Common myeloid progenitor, CD34-positive (primary cell): ENCODE data around the gene KIF17. TPM values are rescaled to one million over a fixed set of nuclear protein-coding genes. Genes with fewer than 3 reads are reported as not detected.

ENCODE experiments used
- CTCF ChIA-PET: fragments of 350-600 bp; sonication (Branson Sonifier 250); formaldehyde crosslinking; loops from one replicate; lab custom pipeline; 2021; ENCODE audit warnings: antibody characterized with exemption; lab: Charles Lee
- POLR2A ChIA-PET: fragments of 350-600 bp; sonication (Branson Sonifier 250); formaldehyde crosslinking; loops from one replicate; lab custom pipeline; 2021; ENCODE audit warnings: antibody characterized with exemption; lab: Charles Lee
- DNase-seq, 3 donors: peaks; one replicate each; pipeline versions ENCODE4 v3.0.0 to v3.0.0-alpha.2; 2013
- H3K27ac ChIP-seq, 2 experiments: 1 replicate in 1 of 2; 2 replicates in 1 of 2; pipeline ENCODE4 v1.7.0; 2013; ENCODE audit warnings: inconsistent platforms in 2 of 2, low read length in 2 of 2, mild to moderate bottlenecking in 2 of 2, low read depth in 1 of 2, moderate library complexity in 1 of 2; ENCODE audit not compliant: severe bottlenecking in 2 of 2, insufficient read depth in 1 of 2, poor library complexity in 1 of 2
- H3K27me3 ChIP-seq, 5 experiments: replicated peaks in 2 of 5; 1 replicate in 3 of 5; 2 replicates in 2 of 5; pipeline versions ENCODE4 v1.6.1 to v1.7.0; 2013; ENCODE audit warnings: low read length in 4 of 5, mild to moderate bottlenecking in 2 of 5, moderate library complexity in 2 of 5, inconsistent platforms in 1 of 5; ENCODE audit not compliant: insufficient read depth in 5 of 5, control insufficient read depth in 4 of 5
- H3K36me3 ChIP-seq, 4 experiments: 1 replicate in 2 of 4; 2 replicates in 2 of 4; pipeline versions ENCODE4 v1.6.1 to v1.7.0; 2013; ENCODE audit warnings: low read length in 3 of 4, control low read depth in 1 of 4, mild to moderate bottlenecking in 1 of 4; ENCODE audit not compliant: control insufficient read depth in 4 of 4, insufficient read depth in 4 of 4
- H3K4me1 ChIP-seq, 4 experiments: 1 replicate in 3 of 4; 2 replicates in 1 of 4; pipeline versions ENCODE4 v1.6.1 to v1.7.1; 2013; ENCODE audit warnings: low read length in 3 of 4, mild to moderate bottlenecking in 3 of 4, control low read depth in 1 of 4, inconsistent platforms in 1 of 4, moderate library complexity in 1 of 4; ENCODE audit not compliant: control insufficient read depth in 4 of 4, insufficient read depth in 4 of 4; ENCODE audit errors: control extremely low read depth in 1 of 4
- H3K4me3 ChIP-seq, 7 experiments: 1 replicate in 4 of 7; 2 replicates in 3 of 7; pipeline versions ENCODE4 v1.5.1 to v1.7.0; 2013; ENCODE audit warnings: mild to moderate bottlenecking in 7 of 7, low read length in 6 of 7, moderate library complexity in 6 of 7, inconsistent platforms in 2 of 7, low read depth in 2 of 7, control low read depth in 1 of 7; ENCODE audit not compliant: insufficient read depth in 4 of 7, control insufficient read depth in 1 of 7; ENCODE audit errors: extremely low read depth in 1 of 7
- H3K9me3 ChIP-seq, 5 experiments: 1 replicate in 4 of 5; 2 replicates in 1 of 5; pipeline versions ENCODE4 v1.6.1 to v1.7.1; 2013; ENCODE audit warnings: low read length in 4 of 5, mild to moderate bottlenecking in 2 of 5, inconsistent platforms in 1 of 5, low read depth in 1 of 5, moderate library complexity in 1 of 5; ENCODE audit not compliant: control insufficient read depth in 4 of 5, insufficient read depth in 2 of 5; ENCODE audit errors: control extremely low read depth in 1 of 5
- WGBS: methylation state at CpG from one replicate; pipeline ENCODE4 v1.1.5; 2013; ENCODE audit not compliant: insufficient coverage; 5-methylcytosine and 5-hydroxymethylcytosine counted together
- polyA plus RNA-seq: library from polyadenylated mRNA; unstranded; fragments of 120-200 nt; gene quantifications from one replicate; pipeline ENCODE4 v1.2.1, GENCODE V29; 2013

The KIF17 gene
- 0.48 TPM for polyA plus RNA-seq

DNA sequence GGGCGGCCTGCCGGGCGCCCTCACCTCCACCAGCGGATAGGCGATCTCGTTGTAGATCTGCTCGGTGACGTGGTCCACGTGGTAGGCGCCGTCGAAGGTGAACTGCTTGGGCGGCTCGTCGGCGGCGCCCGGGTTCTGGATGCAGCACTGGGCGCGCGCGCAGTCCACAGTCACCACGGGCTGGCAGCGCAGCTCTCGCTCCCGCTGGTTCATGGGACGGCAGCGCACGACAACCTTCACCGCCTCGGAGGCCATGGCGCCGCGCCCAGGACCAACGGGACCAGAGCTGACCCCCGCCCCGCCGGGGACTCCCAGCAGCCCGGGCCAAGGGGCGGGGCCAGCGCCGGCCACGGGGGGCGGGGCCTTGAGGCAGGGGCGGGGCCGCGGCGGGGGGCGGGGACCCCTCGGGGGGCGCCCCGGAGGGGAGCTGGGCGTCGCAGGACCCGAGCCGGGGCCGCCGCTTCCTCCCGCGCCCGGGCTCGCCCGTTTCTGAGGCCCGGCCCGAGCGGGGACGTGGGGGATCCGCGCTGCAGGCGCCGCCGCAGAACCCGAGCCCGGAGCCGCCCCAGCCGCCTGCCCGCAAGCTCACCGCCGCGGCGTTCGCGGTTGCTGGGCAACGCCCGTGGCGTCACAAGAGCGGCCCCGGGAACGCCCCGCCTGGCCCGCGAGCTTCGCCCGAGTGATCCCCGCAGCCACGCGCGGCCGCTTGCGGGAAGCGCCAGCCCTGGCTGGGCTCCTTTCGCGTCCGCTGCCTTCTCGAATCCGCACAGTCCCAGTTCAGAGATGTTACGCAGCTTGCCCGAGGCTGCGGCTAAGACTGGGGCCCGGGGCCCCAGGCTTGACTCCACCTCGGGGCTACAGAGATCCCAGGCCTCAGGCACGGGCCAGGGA lies at the start of gene KIF17:
TSS of gene KIF17 (minus strand) at position 556 of the 891 bp plus-strand sequence. CDS start at position 255, 301 bp downstream.
- H3K27me3 ChIP-seq = peaks cover 5 to 49% (median 26%) of the 10 kb centered on the region in 5 experiments
- peaks cover 0 to 10% (median 9%) of the 10 kb centered on the region in 4 experiments for H3K4me1 ChIP-seq
- H3K27ac ChIP-seq = no peak within 1 kb of the TSS
- no peaks in the 10 kb centered on the region for H3K36me3 ChIP-seq
- peak within 1 kb of the TSS in 6 of 7 experiments; percentile 3 to 66 (median 49) for H3K4me3 ChIP-seq
- WGBS = 1% methylated on average over 85 of the region's 112 CpGs
- DNase-seq = peak; percentile 83 to 88 (median 85)
- ChIA-PET POLR2A (interaction anchor here (0.5 to 0.8 kb wide), 2 partner anchors 9 to 12 kb away, joined by 3 read pairs; no protein-coding TSS in a partner anchor), CTCF (interaction anchor here (0.8 to 2.5 kb wide), 3 partner anchors 10 to 20 kb away, joined by 3 to 14 read pairs (median 11); no protein-coding TSS in a partner anchor)
- H3K9me3 ChIP-seq = no peaks in the 10 kb centered on the region

DNA sequence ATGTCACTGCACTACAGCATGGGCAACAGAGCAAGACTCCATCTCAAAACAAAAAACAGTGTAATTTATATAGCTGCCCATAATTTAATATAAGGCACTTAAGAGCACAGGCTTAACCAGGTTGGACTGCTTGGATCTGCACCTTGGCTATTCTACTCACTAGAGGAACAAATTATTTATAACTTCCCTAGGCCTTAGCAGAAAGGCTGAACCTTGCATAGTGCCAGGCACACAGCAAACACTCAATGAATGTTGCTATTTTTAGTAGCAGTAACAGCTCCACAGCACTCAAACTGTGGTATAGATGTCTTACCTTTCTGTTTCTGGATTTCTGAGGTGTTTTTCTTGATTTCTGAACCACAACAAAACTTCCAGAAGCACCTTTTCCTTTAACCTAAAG lies 49.5 kb upstream of the KIF17 start:
- POLR2A ChIA-PET = no interaction called here
- CTCF ChIA-PET = interaction anchor here (1.3 kb wide), 1 partner anchor 23 kb away, joined by 3 read pairs; no protein-coding TSS in a partner anchor
- Histone ChIP-seq H3K36me3 (peaks cover 38 to 96% (median 74%) of the 10 kb centered on the region in 4 experiments), H3K4me3 (no peak overlapping the region), H3K27me3 (no peaks in the 10 kb centered on the region), H3K4me1 (no peaks in the 10 kb centered on the region), H3K9me3 (no peaks in the 10 kb centered on the region), H3K27ac (no peak overlapping the region)
- DNase-seq = no peak

DNA sequence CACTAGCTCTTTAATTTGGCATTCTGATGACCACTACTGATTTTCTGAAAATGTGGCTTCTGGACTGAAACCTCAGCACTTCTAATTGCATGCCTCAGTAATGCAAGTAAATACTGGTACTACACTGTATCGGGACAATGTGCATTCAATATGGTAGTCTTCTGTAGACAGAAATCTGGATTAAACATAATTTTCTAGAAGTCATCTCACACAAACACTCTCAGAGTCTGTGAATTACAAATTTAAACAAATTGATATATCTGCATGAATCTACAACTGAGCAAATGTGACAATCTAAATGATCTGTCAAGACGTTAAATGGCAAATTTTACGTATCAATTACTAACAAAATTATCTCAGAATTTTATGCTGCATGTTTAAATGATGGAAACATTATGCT lies 45.6 kb upstream of the KIF17 start:
- H3K9me3 ChIP-seq = no peaks in the 10 kb centered on the region
- no peak overlapping the region for H3K4me3 ChIP-seq
- WGBS = no CpG with 5 or more reads among the region's 3 CpGs
- H3K27me3 ChIP-seq = no peaks in the 10 kb centered on the region
- H3K36me3 ChIP-seq = peaks cover 24 to 92% (median 70%) of the 10 kb centered on the region in 4 experiments
- H3K4me1 ChIP-seq = no peaks in the 10 kb centered on the region
- ChIA-PET CTCF (no interaction called here), POLR2A (no interaction called here)
- H3K27ac ChIP-seq = no peak overlapping the region
- DNase-seq = no peak

DNA sequence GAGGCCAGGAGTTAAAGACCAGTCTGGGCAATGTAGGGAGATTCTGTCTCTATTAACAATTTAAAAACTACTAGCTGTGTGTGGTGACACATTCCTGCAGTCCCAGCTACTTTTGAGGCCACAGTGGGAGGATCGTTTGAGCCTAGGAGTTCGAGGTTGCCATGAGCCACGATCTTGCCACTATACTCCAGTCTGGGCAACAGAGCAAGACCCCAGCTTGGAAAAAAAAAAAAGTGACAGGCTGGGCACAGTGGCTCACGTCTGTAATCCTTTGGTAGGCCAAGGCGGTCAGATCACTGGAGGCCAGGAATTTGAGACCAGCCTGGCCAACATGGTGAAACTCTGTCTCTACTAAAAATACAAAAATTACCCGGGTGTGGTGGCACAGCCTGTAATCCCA lies 42.5 kb upstream of the KIF17 start:
- 95% methylated on average over 6 of the region's 6 CpGs for WGBS
- H3K36me3 ChIP-seq = peaks cover 20 to 90% (median 74%) of the 10 kb centered on the region in 4 experiments
- no peak overlapping the region for H3K27ac ChIP-seq
- DNase-seq = no peak
- H3K27me3 ChIP-seq = no peaks in the 10 kb centered on the region
- ChIA-PET POLR2A (no interaction called here), CTCF (interaction anchor here (2.2 kb wide), 1 partner anchor 9 kb away, joined by 6 read pairs; no protein-coding TSS in a partner anchor)
- no peak overlapping the region for H3K4me3 ChIP-seq
- no peaks in the 10 kb centered on the region for H3K9me3 ChIP-seq
- H3K4me1 ChIP-seq = no peaks in the 10 kb centered on the region

DNA sequence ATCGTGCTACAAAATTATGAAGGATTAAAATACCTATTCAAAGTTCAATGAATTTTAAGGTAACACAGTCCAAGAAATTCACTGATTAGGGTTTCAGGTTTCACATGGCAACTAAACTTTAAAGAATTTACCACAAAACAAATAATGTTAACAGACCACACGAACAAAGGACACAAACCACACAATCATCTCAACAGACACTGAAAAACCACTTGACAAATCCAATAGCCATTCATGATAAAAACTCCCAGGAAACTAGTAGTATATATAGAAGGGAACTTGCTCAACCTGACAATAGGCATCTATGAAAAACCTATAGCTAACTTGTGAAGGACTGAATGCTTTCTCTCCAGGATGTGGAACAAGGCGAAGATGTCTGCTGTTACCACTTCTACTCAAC lies 35.8 kb upstream of the KIF17 start:
- Histone ChIP-seq H3K27me3 (no peaks in the 10 kb centered on the region), H3K27ac (no peak overlapping the region), H3K4me1 (no peaks in the 10 kb centered on the region), H3K9me3 (no peaks in the 10 kb centered on the region), H3K4me3 (no peak overlapping the region), H3K36me3 (peaks cover 19 to 73% (median 56%) of the 10 kb centered on the region in 4 experiments)
- ChIA-PET POLR2A (no interaction called here), CTCF (no interaction called here)
- no peak for DNase-seq
- WGBS = 86% methylated on average over 1 of the region's 3 CpGs

DNA sequence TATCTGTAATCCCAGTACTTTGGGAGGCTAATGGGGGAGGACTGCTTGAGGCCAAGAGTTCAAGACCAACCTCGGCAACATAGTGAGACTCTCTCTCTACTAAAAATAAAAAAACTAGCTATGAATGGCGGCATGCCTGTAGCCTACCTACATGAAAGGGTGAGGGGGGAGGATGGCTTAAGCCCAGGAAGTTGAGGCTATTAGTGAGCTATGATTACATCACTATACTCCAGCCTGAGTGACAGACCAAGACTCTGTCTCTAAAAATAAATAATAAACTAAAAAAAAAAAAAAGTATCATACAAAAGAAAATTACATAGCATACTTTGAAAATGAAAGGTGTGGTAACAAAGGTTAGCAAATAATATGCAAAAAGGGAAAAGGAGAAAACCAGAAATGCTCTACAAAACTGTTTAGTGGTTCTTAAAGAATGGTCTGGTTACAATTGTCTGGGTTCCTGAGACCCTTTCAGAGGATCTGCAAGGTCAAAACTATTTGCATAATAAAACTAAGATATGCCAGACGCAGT lies 33.7 kb upstream of the KIF17 start:
- Histone ChIP-seq H3K36me3 (peaks cover 26 to 77% (median 57%) of the 10 kb centered on the region in 4 experiments), H3K9me3 (no peaks in the 10 kb centered on the region), H3K4me3 (no peak overlapping the region), H3K4me1 (no peaks in the 10 kb centered on the region), H3K27ac (no peak overlapping the region), H3K27me3 (no peaks in the 10 kb centered on the region)
- DNase-seq = no peak
- POLR2A ChIA-PET = interaction anchor here (0.7 kb wide), 1 partner anchor 36 kb away, joined by 5 read pairs; no protein-coding TSS in a partner anchor
- 100% methylated on average over 1 of the region's 3 CpGs for WGBS
- CTCF ChIA-PET = interaction anchor here (0.9 kb wide), 1 partner anchor 32 kb away, joined by 3 read pairs; no protein-coding TSS in a partner anchor
